Left colon (tissue), 2 donors: ENCODE data around the gene ICE1. TPM values are rescaled to one million over a fixed set of nuclear protein-coding genes. Genes with fewer than 3 reads are reported as not detected.

Source experiments
- ATAC-seq: fragments of 200-7000 bp; cut with Tn5 transposase; one replicate; pipeline ENCODE4 v1.9.1; 2020; ENCODE audit warnings: mild to moderate bottlenecking, moderate library complexity
- DNase-seq, 2 donors: peaks; one replicate each; pipeline ENCODE4 v3.0.0-alpha.2; 2020
- intact Hi-C, 2 donors: fragments of 100-400 bp; cut with DNase I in 1 of 2; cut with micrococcal nuclease in 1 of 2; formaldehyde crosslinking; loops; one replicate each; pipeline versions ENCODE4 v1.11.2 to v1.14.0; 2022; cut with DNase I, micrococcal nuclease
- total RNA-seq, 2 donors: library from RNA; stranded (reverse); fragmentation: NEBNext Ultra II Directional; extraction: Animal tissue kit (Norgen Biotek cat#: 25700); gene quantifications; one replicate each; pipeline ENCODE4 v1.2.1, GENCODE V29; 2021
- donor health status: DM: no; HTN: no; CAD: no.
- donor health status: DM: yes; HTN: yes; CAD: no.

The ICE1 gene
- total RNA-seq, 2 donors from 2014 or later = 19.8 to 20.1 TPM

DNA sequence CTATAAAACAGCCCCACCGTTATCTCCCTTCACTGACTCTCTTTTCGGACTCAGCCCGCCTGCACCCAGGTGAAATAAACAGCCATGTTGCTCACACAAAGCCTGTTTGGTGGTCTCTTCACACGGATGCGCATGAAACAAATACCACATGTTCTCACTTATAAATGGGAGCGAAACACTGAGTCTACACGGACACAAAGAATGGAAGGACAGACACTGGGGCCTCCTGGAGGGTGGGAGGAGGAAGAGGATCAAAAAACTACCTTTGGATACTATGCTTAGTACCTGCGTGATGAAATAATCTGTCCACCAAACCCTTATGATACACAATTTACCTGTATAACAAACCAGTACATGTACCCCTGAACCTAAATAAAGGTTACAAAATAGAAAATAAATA is 98.6 kb downstream of the ICE1 start:
- ATAC-seq (no peak), DNase-seq (no peak)
- intact Hi-C loops = no loop called here

GRCh38 chr5:5521478-5521877 is 99.0 kb downstream of the ICE1 start:
- DNase-seq = no peak
- ATAC-seq = no peak
- intact Hi-C loops = no loop called here

DNA sequence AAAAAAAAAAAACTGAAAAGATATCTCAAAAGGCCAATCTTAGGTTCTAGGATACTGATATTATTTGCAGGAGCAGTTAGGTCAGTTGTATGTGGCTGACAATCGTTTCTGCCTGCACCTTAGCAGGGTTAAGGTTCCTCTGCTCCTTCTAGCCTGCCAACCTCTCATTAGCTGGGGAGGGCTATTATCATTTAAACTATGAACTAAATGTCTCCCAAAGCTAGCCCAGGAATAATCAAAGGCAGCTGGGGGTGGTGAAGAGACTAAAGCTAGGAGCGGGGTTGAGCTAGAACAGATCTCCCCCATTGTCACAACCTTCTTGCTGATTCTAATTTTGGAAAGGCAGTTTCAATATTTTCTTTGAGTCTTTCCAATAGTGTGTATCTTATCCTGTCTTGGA is 99.9 kb downstream of the ICE1 start:
- ATAC-seq (no peak), DNase-seq (no peak)
- intact Hi-C loops = no loop called here

GRCh38 chr5:5523066-5523505 is 100.6 kb downstream of the ICE1 start:
- ATAC-seq (no peak), DNase-seq (no peak)
- intact Hi-C loops = no loop called here

DNA sequence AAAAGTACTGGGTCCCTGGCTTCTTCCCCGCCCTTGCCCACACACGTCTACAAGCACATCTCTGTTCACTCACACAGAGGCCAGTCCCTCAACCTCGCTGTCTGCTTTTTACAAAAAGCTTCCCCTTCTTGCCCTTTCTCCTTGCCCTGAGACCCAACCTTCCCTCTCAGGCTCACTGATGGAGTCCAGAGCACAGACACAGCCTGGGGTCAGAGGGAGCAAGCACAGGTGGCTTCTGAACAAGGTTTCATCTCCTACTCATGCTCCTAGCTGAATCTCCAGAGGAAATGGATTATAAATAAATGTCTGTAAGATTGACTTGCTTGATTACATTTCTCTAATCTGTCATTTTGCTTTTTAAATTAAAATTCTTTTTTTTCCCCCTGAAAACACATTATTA is 101.8 kb downstream of the ICE1 start:
- intact Hi-C loops = no loop called here
- no peak for ATAC-seq
- DNase-seq = no peak

- intact Hi-C loops = no loop called here
Observed at GRCh38 chr5:5531371-5531770, 108.9 kb downstream of the ICE1 start.

DNA sequence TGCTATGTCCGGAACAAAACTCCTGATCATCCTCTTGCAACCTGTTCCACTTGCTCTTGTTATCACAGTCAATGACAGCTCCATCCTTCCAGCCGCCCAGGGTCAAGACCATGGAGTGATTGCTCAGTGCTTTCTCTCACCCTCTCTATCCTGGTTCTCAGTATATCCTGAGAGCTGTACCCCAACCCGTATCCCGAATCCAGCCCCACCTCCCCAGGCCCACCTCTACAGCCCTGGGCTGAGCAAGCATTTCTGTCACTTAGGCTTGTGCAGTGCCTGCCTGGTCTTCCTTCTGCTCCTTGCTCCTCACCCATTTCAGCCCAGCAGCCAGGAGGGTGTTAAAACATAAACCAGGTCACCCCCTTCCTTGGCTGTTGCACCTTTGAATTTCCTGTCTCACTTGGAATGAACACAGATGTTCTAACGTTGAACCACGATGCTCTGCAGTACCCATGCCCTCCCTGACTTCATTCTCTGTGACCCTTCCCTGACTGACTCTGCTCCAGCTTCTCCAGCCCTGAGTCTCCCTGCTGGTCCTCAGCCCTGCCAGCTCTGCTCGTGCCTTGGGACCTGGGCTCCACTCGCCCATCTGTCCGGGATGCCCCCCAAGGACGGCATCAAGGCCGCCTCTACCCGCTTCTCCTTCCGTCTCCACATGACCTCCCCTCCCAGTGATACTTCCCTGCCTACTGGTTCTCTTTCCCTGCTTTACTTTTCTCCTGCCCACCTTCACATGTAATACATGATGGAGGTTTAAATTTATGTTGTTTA is 110.0 kb downstream of the ICE1 start:
- DNase-seq = no peak
- intact Hi-C loops = no loop called here
- no peak for ATAC-seq

More at GRCh38 chr5:5531371-5531770, 108.9 kb downstream of the ICE1 start:
- ATAC-seq (no peak), DNase-seq (no peak)

DNA sequence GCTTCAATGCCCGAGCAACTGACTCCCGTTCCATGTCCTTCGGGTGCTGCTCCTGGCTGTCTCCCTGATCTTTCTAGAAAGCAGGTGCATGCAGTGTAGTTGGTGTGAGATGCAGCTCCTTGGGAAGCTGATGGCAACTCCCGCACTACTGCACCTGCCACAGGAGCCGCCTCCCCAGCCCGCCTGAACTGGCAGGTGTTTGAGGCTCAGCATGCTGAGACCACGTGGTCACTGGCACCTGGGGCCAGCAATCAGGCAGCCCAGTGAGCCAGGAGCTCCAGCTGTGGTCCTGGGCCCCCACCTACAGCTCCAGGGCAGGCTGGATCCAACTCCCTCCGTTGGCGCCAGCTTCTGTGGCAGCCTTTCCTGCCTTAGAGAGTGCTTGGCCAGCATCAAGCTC is 111.5 kb downstream of the ICE1 start:
- DNase-seq = no peak
- intact Hi-C loops = no loop called here
- no peak for ATAC-seq

- intact Hi-C loops = no loop called here
- DNase-seq (no peak), ATAC-seq (no peak)
Observed at GRCh38 chr5:5534333-5534732, 111.9 kb downstream of the ICE1 start.

- ATAC-seq = no peak
- intact Hi-C loops = no loop called here
- DNase-seq = no peak
Observed at GRCh38 chr5:5536871-5537270, 114.4 kb downstream of the ICE1 start.

DNA sequence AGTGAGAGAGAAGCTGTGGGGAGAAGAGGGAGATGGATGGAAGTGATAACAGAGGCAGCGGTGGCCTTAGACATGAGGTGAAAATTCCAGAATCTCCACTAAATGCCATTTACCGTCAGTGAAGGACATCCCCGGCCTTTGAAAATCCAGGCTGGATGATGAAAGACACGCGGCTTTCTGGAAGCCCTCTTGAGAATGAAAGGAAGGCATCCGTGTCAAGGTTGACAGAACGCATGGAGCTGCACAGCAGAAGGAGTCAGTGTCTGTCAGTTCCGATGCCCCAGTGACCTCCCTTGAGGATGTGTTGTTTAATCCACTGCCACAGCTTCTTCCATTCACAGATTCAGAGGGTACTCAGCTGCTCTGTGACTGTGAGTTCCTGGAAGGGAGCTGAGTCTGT is 114.9 kb downstream of the ICE1 start:
- ATAC-seq (no peak), DNase-seq (no peak)
- intact Hi-C loops = no loop called here

DNA sequence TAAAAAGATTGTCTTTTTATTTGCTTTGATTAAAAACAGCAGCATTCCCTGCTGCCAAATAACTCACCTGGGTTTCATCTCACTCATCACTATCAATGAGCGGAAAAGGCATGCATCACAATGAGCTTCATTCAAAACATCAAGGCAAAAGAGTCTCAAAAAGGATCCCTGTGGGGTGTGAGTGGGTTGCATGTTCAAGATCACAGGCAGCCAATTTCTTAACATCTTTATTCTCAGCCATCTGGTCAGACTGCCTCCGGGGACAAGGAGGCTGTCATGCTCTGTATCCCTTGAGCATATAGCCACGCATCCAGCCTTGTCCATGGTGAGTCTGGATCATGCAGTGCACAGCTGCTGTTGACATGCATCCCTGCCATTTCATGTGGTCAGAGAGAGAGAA is 117.1 kb downstream of the ICE1 start:
- intact Hi-C loops = no loop called here
- no peak for DNase-seq
- no peak for ATAC-seq
